IPS DF 4.7 (cell line): ENCODE results near the gene LY86.
"Not testable (repeated sequence)": the region's sequence is repeated elsewhere in the genome, so short reads cannot be mapped to it uniquely, and the experiment has no call there.

Source experiments
- DNase-seq: peaks from one replicate; pipeline ENCODE4 v3.0.0-alpha.2; 2013; ENCODE audit warnings: low spot score; ENCODE audit errors: extremely low read depth

The LY86 gene

GRCh38 chr6:6596529-6597328 is 8.2 kb downstream of the LY86 start:
- DNase-seq = no peak

DNA sequence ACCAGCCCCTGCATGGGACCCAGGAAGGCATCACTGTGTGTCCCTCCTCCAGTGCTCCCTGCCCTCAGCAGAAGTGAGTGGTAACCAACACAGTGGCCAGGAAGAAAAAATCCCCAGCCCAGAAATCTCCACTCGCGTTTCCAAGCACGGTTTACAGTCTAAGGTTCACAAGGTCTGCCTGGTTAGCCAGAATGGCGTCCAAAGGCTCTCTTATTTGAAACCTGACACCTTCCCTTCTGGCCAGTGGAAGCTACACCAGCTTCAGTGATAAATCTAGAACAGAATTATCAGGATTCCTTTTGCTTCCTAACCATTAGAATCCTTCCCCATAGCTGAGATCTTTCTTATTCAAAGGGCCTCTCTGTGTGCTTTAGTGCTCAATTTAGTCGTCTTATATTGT is 9.2 kb downstream of the LY86 start:
- DNase-seq = no peak

- DNase-seq = no peak
Measured at GRCh38 chr6:6599468-6599873, 11.0 kb downstream of the LY86 start.

DNA sequence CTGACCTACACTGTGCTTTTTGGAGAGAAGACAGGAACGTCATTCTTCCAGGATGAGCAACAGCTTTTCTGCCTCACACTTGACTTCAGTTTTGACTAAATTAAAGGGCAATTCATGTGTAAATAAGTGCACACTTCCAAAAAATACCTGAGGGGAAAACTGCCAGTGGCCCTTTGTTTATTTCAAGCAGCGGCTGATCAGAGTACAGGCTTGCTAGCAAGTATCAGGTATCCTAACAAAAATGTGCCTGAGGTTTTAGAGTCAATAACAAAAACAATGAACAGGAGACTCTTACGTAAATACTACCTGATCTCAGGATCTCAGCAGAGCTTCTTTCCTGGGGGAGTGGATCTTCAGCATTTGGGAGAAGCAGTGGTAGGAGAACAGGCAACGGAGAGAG is 12.4 kb downstream of the LY86 start:
- no peak for DNase-seq

DNA sequence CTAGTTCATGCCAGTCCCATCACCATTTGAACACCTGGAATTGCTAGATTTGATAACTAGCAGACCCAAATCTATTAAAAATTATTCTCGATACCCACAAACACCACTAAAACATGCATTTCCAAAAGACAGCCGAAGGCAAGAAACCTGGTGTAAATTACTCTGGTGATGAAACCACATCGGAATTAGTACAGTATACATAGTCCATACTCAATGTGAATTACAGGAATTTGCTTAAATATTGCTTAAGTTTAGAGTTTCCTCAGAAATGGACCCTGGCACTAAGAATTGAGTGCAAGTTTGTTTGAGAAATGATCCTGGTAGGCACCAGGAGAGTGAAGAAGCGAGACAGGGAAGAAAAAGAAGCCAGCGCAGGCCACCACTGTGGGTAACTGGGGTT is 13.7 kb downstream of the LY86 start:
- no peak for DNase-seq

DNA sequence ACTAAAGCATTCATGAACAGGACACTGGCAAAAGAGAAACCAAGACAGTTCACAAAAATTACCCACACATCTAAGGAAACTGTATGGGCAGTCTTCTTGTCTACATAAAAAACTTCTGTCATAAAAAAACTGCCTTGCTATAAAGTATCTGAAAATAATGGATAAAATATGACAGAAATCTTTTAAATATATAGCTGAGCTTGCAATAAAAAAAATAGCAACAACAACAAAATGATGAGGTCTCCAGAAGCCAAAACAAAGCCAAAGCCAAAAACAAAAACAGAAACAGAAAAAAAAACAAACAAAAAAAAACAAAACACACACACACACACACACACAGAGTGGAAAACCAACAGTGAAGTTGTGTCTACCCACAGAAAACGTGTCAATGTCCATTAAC is 14.8 kb downstream of the LY86 start:
- no peak for DNase-seq

DNA sequence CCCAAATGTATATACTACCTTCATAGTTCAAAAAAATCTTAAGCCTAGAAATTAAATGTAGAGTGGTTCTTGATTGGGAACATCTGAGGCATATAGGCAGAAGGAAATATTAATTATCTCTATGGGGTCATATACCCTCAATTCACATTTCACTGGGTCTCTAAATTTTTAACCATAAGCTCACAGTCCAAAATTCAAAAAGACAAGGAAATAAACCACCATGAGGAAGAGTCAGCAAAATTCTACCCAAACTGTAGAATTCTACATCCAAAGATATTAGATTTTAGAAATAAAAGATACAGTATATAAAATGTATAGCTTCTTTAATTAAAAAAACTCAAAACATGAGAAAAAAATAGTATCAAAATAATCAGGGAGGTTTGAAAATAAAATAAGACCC is 15.5 kb downstream of the LY86 start:
- DNase-seq = no peak

GRCh38 chr6:6604566-6604965 is 16.0 kb downstream of the LY86 start:
- no peak for DNase-seq

- no peak for DNase-seq
Measured at GRCh38 chr6:6605873-6606272, 17.4 kb downstream of the LY86 start.

DNA sequence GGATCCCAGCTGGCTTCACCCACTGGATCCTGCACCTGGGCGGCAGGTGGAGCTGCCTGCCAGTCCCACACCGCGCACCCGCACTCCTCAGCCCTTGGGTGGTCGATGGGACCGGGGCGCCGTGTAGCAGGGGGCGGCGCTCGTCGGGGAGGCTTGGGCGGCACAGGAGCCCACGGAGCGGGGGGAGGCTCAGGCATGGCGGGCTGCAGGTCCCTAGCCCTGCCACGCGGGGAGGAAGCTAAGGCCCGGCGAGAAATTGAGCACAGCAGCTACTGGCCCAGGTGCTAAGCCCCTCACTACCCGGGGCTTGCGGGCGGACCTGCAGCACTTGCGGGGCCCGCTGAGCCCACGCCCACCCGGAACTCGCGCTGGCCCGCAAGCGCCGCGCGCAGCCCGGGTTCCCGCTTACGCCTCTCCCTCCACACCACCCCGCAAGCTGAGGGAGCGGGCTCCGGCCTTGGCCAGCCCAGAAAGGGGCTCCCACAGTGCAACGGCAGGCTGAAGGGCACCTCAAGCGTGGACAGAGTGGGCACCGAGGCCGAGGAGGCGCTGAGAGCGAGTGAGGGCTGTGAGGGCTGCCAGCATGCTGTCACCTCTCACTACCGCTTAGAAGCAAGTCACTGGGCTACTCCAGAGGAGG is 18.0 kb downstream of the LY86 start:
- not testable (repeated sequence) for DNase-seq

- DNase-seq = no peak
Measured at GRCh38 chr6:6609450-6609849, 20.9 kb downstream of the LY86 start.

GRCh38 chr6:6610031-6610591 is 21.6 kb downstream of the LY86 start:
- no peak for DNase-seq

DNA sequence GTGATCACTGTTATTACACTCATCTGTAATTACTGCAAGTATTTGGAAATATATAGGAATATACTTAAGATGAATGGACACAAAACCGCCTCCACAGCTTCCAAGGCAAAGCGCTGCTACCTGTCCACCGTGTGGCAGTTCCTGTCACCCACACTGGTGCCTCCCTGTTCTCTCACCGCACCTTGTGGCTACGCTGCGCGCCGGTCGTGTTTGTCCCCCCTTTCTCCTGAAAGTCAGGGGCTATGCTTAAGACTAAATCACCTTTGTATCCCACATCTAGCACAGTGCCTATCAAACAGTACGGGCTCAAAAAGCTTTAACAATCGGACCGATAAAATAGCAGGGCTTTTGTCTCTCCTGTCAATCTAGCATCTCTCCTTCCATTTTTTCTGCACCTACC is 23.0 kb downstream of the LY86 start:
- no peak for DNase-seq

GRCh38 chr6:6612308-6612707 is 23.8 kb downstream of the LY86 start:
- no peak for DNase-seq

DNA sequence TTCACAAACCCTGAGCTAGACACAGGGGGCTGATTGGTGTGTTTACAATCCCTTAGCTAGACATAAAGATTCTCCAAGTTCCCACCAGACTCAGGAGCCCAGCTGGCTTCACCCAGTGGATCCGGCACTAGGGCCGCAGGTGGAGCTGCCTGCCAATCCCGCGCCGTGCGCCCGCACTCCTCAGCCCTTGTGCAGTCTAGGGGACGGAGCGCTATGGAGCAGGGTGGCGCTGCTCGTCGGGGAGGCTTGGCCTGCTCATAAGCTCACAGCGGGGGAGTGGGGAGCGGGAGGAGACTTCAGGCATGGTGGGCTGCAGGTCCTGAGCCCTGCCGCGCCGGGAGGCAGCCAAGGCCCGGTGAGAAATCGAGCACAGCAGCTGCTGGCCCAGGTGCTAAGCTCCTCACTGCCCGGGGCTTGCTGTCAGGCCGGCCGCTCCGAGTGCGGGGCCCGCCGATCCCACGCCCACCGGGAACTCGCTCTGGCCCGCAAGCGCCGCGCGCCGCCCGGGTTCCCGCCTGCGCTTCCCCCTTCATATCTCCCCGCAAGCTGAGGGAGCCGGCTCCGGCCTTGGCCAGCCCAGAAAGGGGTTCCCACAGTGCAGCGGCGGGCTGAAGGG is 24.7 kb downstream of the LY86 start:
- not testable (repeated sequence) for DNase-seq

DNA sequence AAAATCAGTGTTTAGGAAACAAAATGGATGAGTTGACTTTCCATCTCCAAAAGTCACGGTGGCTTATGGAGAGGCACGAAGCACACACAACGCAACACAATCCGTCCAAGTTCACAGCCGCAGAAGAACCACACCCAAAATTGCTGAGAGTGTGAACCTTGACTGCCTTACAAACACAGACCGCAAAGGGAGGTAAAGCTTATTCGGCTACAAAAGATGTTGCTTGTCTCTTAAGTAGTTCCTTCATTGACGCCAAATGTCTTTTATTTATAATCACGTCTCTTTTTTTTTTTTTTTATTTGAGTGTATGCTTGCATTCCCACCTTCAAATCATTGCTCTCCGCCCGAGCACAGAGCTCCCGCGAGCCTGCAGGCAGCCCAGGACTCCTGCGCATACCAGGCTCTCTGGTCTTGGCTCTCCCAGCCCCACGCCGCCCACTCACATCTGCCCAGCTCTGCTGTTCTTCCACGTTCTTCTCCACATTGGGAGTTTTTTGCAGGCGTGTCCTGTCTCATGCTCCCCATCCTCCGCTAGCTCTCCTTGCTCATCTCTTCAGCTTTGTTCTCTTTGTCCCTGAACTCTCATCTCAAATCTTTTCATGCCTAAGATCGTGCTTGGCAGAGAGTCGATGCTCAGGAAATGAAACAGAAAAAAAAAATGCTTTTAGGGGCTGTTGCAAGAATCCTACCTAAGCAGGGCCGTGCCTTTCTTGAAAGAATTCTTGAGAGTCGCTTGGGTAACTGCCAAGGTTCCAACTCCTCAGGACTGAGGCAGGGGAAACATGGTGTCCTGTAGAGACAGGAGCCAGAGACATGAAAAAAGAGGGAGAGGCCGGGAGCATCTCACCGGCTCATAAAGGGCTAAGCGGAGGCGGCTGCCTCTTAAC is 25.8 kb downstream of the LY86 start:
- DNase-seq = no peak

DNA sequence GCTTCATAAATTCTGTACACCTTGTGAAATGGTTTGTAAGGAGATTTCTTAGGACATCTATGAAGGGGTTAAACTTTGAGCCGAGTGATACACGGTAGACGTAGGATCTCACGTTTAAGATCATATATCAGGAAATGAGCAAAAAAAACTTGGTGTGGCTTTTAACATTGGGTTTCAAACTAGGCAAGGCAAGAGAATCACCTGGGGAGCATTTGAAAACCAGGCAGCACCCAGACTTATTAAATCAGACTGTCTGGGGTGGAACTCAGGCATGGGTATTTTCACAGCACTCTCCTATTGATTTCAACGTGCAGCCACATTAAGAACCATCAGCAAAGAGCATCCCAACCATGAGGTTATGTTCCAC is 26.4 kb downstream of the LY86 start:
- no peak for DNase-seq

DNA sequence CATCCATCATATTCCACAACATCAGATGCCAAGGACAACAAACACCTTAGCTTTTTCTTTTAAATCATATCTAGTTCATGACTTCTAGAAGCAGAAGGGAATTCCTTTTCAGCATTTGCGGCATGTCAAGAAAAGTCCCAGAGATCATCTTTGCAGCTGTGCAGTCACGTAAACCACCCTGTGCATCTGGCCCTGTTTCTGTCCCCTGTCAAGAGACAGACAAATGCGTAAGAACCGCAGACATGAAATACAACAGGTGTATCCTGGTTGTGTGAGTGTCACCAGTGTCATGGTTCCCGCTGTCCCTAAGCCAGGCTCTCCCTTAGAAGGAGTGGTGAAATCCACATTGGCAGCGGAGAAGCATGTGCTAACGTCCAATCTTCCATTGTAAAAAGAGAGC is 28.1 kb downstream of the LY86 start:
- no peak for DNase-seq

- DNase-seq = no peak
Measured at GRCh38 chr6:6619021-6619794, 30.7 kb downstream of the LY86 start.

GRCh38 chr6:6620766-6621425 is 32.4 kb downstream of the LY86 start:
- no peak for DNase-seq
